ENCODE data around the gene NOMO2.
"Not testable (repeated sequence)": the region's sequence is repeated elsewhere in the genome, so short reads cannot be mapped to it uniquely, and the experiment has no call there.

The NOMO2 gene

GRCh38 chr16:18585789-18586188 is 23.9 kb upstream of the NOMO2 start:
- H3K27ac Mint-ChIP-seq, H3K36me3 Mint-ChIP-seq, H3K4me3 Mint-ChIP-seq: not testable (repeated sequence)

GRCh38 chr16:18582902-18583301 is 21.0 kb upstream of the NOMO2 start:
- H3K9me3 Mint-ChIP-seq (ENCODE audit: low read depth): no peaks in the 10 kb centered on the region
- H3K4me3 Mint-ChIP-seq: no peak overlapping the region
- H3K36me3 Mint-ChIP-seq: no peaks in the 10 kb centered on the region
- H3K27ac Mint-ChIP-seq: no peak overlapping the region
- no peaks in the 10 kb centered on the region for H3K4me1 Mint-ChIP-seq (ENCODE audit: low read depth)
- no peaks in the 10 kb centered on the region for H3K27me3 Mint-ChIP-seq

More at GRCh38 chr16:18585789-18586188, 23.9 kb upstream of the NOMO2 start:
- H3K27me3 Mint-ChIP-seq; H3K4me1 Mint-ChIP-seq (ENCODE audit: low read depth); H3K9me3 Mint-ChIP-seq (ENCODE audit: low read depth): not testable (repeated sequence)

- H3K4me3 Mint-ChIP-seq; H3K9me3 Mint-ChIP-seq (ENCODE audit: low read depth); H3K27ac Mint-ChIP-seq; H3K4me1 Mint-ChIP-seq (ENCODE audit: low read depth); H3K36me3 Mint-ChIP-seq; H3K27me3 Mint-ChIP-seq: not testable (repeated sequence)
Measured at GRCh38 chr16:18580396-18580795, 18.5 kb upstream of the NOMO2 start.

GRCh38 chr16:18579261-18579660 is 17.4 kb upstream of the NOMO2 start:
- H3K4me3 Mint-ChIP-seq; H3K27ac Mint-ChIP-seq; H3K36me3 Mint-ChIP-seq; H3K9me3 Mint-ChIP-seq (ENCODE audit: low read depth); H3K27me3 Mint-ChIP-seq; H3K4me1 Mint-ChIP-seq (ENCODE audit: low read depth): not testable (repeated sequence)

GRCh38 chr16:18577942-18578341 is 16.0 kb upstream of the NOMO2 start:
- H3K27ac Mint-ChIP-seq; H3K9me3 Mint-ChIP-seq (ENCODE audit: low read depth); H3K4me1 Mint-ChIP-seq (ENCODE audit: low read depth); H3K4me3 Mint-ChIP-seq; H3K27me3 Mint-ChIP-seq; H3K36me3 Mint-ChIP-seq: not testable (repeated sequence)

GRCh38 chr16:18575945-18576344 is 14.0 kb upstream of the NOMO2 start:
- H3K27ac Mint-ChIP-seq; H3K27me3 Mint-ChIP-seq; H3K36me3 Mint-ChIP-seq; H3K9me3 Mint-ChIP-seq (ENCODE audit: low read depth); H3K4me1 Mint-ChIP-seq (ENCODE audit: low read depth); H3K4me3 Mint-ChIP-seq: not testable (repeated sequence)

GRCh38 chr16:18575298-18575917 is 13.5 kb upstream of the NOMO2 start:
- H3K4me3 Mint-ChIP-seq; H3K27ac Mint-ChIP-seq; H3K9me3 Mint-ChIP-seq (ENCODE audit: low read depth): not testable (repeated sequence)

GRCh38 chr16:18573887-18574286 is 12.0 kb upstream of the NOMO2 start:
- not testable (repeated sequence) for H3K27me3 Mint-ChIP-seq; H3K36me3 Mint-ChIP-seq; H3K4me3 Mint-ChIP-seq; H3K27ac Mint-ChIP-seq; H3K4me1 Mint-ChIP-seq (ENCODE audit: low read depth); H3K9me3 Mint-ChIP-seq (ENCODE audit: low read depth)

More at GRCh38 chr16:18575298-18575917, 13.5 kb upstream of the NOMO2 start:
- not testable (repeated sequence) for H3K27me3 Mint-ChIP-seq; H3K36me3 Mint-ChIP-seq; H3K4me1 Mint-ChIP-seq (ENCODE audit: low read depth)

GRCh38 chr16:18572973-18573372 is 11.1 kb upstream of the NOMO2 start:
- H3K4me1 Mint-ChIP-seq (ENCODE audit: low read depth); H3K9me3 Mint-ChIP-seq (ENCODE audit: low read depth); H3K4me3 Mint-ChIP-seq; H3K36me3 Mint-ChIP-seq; H3K27me3 Mint-ChIP-seq; H3K27ac Mint-ChIP-seq: not testable (repeated sequence)

GRCh38 chr16:18571307-18571850 is 9.5 kb upstream of the NOMO2 start:
- not testable (repeated sequence) for H3K9me3 Mint-ChIP-seq (ENCODE audit: low read depth); H3K4me1 Mint-ChIP-seq (ENCODE audit: low read depth); H3K36me3 Mint-ChIP-seq; H3K4me3 Mint-ChIP-seq; H3K27ac Mint-ChIP-seq; H3K27me3 Mint-ChIP-seq

- H3K36me3 Mint-ChIP-seq; H3K9me3 Mint-ChIP-seq (ENCODE audit: low read depth); H3K4me3 Mint-ChIP-seq; H3K27me3 Mint-ChIP-seq; H3K4me1 Mint-ChIP-seq (ENCODE audit: low read depth); H3K27ac Mint-ChIP-seq: not testable (repeated sequence)
Measured at GRCh38 chr16:18570529-18571306, 8.8 kb upstream of the NOMO2 start.

- not testable (repeated sequence) for H3K36me3 Mint-ChIP-seq; H3K27me3 Mint-ChIP-seq; H3K9me3 Mint-ChIP-seq (ENCODE audit: low read depth); H3K27ac Mint-ChIP-seq
- Mint-ChIP-seq H3K4me3 (peak overlapping the region; percentile 73), H3K4me1 (ENCODE audit: low read depth) (peaks cover 16% of the 10 kb centered on the region)
Measured at GRCh38 chr16:18560416-18561220, 1.3 kb downstream of the NOMO2 start.

- not testable (repeated sequence) for H3K36me3 Mint-ChIP-seq; H3K27me3 Mint-ChIP-seq; H3K9me3 Mint-ChIP-seq (ENCODE audit: low read depth); H3K4me3 Mint-ChIP-seq; H3K4me1 Mint-ChIP-seq (ENCODE audit: low read depth); H3K27ac Mint-ChIP-seq
Measured at GRCh38 chr16:18553671-18554070, 8.2 kb downstream of the NOMO2 start.

- H3K4me1 Mint-ChIP-seq (ENCODE audit: low read depth); H3K36me3 Mint-ChIP-seq: not testable (repeated sequence)
Measured at GRCh38 chr16:18547382-18547781, 14.5 kb downstream of the NOMO2 start.

GRCh38 chr16:18546853-18547252 is 15.0 kb downstream of the NOMO2 start:
- H3K9me3 Mint-ChIP-seq (ENCODE audit: low read depth); H3K36me3 Mint-ChIP-seq; H3K4me3 Mint-ChIP-seq; H3K27ac Mint-ChIP-seq; H3K4me1 Mint-ChIP-seq (ENCODE audit: low read depth); H3K27me3 Mint-ChIP-seq: not testable (repeated sequence)

More at GRCh38 chr16:18547382-18547781, 14.5 kb downstream of the NOMO2 start:
- not testable (repeated sequence) for H3K9me3 Mint-ChIP-seq (ENCODE audit: low read depth); H3K27me3 Mint-ChIP-seq; H3K27ac Mint-ChIP-seq; H3K4me3 Mint-ChIP-seq
